G401 (cell line): Measurements from ENCODE around the gene BTBD2. TPM values are rescaled to one million over a fixed set of nuclear protein-coding genes. Genes with fewer than 3 reads are reported as not detected.

ENCODE experiments used
- DNase-seq: peaks from one replicate; pipeline ENCODE4 v3.0.0-alpha.2; 2015; ENCODE audit warnings: low spot score
- in situ Hi-C: cut with HindIII; loops from 2 replicates; pipeline ENCODE4 v1.10.0; 2016; ENCODE audit warnings: low sequenced_read_pairs, mixed read lengths
- total RNA-seq: library from RNA; depleted of rRNA; stranded (reverse); fragments of >200 nt; shearing (Covaris generic); gene quantifications from 2 replicates; pipeline ENCODE4 v1.2.3, GENCODE V29; 2014

BTBD2 gene
- total RNA-seq, 1 experiment from 2014 or later = 70.9 TPM

GRCh38 chr19:2051773-2052704 is 36.5 kb upstream of the BTBD2 start:
- no peak for DNase-seq
- in situ Hi-C loops = no loop called here

- in situ Hi-C loops = no loop called here
- DNase-seq = peak; percentile 92
Measured at GRCh38 chr19:2050991-2051772, 35.7 kb upstream of the BTBD2 start, which contains the start of gene MKNK2. Gene MKNK2, minus strand, starts transcription at chr19:2051244. Its CDS starts 393 bp downstream, at chr19:2050851.

- no peak for DNase-seq
- in situ Hi-C loops = no loop called here
Measured at GRCh38 chr19:2050349-2050990, 35.0 kb upstream of the BTBD2 start.

GRCh38 chr19:2049741-2050348 is 34.3 kb upstream of the BTBD2 start:
- in situ Hi-C loops = no loop called here
- peak; percentile 85 for DNase-seq

- in situ Hi-C loops = no loop called here
- DNase-seq = peak; percentile 59
Measured at GRCh38 chr19:2048959-2049740, 33.6 kb upstream of the BTBD2 start.

GRCh38 chr19:2048104-2048958 is 32.8 kb upstream of the BTBD2 start:
- no peak for DNase-seq
- in situ Hi-C loops = no loop called here

- DNase-seq = no peak
- in situ Hi-C loops = no loop called here
Measured at GRCh38 chr19:2047449-2048103, 32.1 kb upstream of the BTBD2 start.

- in situ Hi-C loops = no loop called here
- no peak for DNase-seq
Measured at GRCh38 chr19:2047076-2047448, 31.5 kb upstream of the BTBD2 start.

- in situ Hi-C loops = no loop called here
Measured at GRCh38 chr19:2046046-2046907, 30.8 kb upstream of the BTBD2 start.

GRCh38 chr19:2045501-2046045 is 30.1 kb upstream of the BTBD2 start:
- in situ Hi-C loops = no loop called here
- DNase-seq = no peak

More at GRCh38 chr19:2046046-2046907, 30.8 kb upstream of the BTBD2 start:
- no peak for DNase-seq

GRCh38 chr19:2044709-2045500 is 29.4 kb upstream of the BTBD2 start:
- DNase-seq = no peak
- in situ Hi-C loops = no loop called here

GRCh38 chr19:2043961-2044708 is 28.6 kb upstream of the BTBD2 start:
- in situ Hi-C loops = no loop called here
- no peak for DNase-seq

- in situ Hi-C loops = no loop called here
- DNase-seq = no peak
Measured at GRCh38 chr19:2043251-2043641, 27.7 kb upstream of the BTBD2 start.

- in situ Hi-C loops = no loop called here
- DNase-seq = peak; percentile 61
Measured at GRCh38 chr19:2042485-2043250, 27.2 kb upstream of the BTBD2 start.
